Activated CD8-positive, alpha-beta memory T cell treated with anti-CD3 and anti-CD28 coated beads, Interleukin-2, amount 50 U/mL, for 48 hours (primary cell): ENCODE data around the gene ZNF521.

ENCODE experiments used
- DNase-seq: peaks from one replicate; pipeline ENCODE4 v3.0.0-alpha.2; 2020

Gene ZNF521

DNA sequence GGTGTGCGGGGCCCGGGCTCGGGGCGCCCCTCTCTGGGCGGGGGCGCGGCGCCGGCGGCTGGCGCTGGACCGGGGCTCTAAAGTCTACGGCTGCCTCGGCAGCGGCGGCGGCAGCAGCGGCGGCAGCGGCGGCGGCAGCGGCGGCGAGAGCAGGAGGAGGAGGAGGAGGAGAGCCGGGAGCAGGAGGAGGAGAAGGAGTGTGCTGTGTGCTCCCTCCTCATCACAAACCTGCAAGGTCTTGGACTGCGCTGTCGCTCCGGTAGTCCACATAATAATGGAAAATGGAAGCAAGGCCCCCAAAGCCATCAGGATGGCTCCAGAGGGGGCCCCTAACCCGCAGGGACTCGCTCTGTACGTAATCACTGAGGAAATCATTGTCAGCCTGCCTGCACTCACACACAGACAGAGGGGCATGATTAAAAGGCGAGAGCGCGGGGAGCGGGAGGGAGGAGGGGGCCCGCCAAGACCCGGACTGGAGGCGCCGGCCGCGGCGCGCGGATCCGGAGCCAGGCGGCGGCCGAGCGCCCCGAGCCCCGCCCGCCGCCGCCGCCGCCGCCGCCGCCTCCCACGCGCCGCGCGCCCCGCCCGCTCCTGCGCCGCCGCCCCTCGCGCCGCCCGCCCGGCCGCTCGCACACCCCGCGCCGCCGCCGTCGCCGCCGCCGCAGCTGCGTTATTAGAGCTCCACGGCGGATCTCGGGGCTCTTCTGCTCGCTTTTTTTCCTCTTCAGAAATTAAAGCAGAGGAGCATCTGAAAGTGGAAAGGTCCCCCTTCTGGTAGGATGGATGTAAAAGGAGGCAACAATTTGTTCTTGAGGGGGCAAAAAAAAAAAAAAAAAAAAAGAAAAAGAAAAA lies at the start of gene ZNF521:
TSS of gene ZNF521 (minus strand) at position 390 of the 852 bp plus-strand sequence. CDS start 1,220 bp downstream, outside the sequence.
- DNase-seq, result peak; percentile 68

DNA sequence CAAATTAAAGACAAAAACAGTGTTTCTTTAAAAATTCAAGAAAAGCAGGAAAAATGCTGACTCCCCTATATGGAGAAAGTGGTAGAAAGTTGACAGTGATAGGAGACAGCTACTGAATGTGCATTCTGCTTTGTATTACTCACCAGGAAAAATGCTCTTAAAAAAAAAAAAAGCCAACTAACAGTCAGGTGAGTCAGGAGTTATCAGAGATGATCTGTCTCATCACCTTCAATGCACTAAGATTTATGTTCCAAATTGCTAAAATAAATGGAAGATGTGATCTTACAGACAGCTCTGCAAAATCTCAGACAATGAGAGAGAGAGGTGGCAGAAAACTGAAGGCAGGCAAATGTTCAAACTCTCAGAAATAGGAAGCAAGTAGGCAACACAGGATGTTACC lies 47.6 kb upstream of the ZNF521 start:
- DNase-seq, result no peak

- no peak for DNase-seq
These were observed 40.2 kb upstream of the ZNF521 start for GRCh38 chr18:25392192-25392591.

- no peak for DNase-seq
These were observed 21.6 kb upstream of the ZNF521 start for GRCh38 chr18:25373432-25374179.

GRCh38 chr18:25370391-25370790 lies 18.4 kb upstream of the ZNF521 start:
- no peak for DNase-seq

GRCh38 chr18:25365242-25365641 lies 13.3 kb upstream of the ZNF521 start:
- DNase-seq, result no peak

GRCh38 chr18:25364732-25365131 lies 12.8 kb upstream of the ZNF521 start:
- no peak for DNase-seq

DNA sequence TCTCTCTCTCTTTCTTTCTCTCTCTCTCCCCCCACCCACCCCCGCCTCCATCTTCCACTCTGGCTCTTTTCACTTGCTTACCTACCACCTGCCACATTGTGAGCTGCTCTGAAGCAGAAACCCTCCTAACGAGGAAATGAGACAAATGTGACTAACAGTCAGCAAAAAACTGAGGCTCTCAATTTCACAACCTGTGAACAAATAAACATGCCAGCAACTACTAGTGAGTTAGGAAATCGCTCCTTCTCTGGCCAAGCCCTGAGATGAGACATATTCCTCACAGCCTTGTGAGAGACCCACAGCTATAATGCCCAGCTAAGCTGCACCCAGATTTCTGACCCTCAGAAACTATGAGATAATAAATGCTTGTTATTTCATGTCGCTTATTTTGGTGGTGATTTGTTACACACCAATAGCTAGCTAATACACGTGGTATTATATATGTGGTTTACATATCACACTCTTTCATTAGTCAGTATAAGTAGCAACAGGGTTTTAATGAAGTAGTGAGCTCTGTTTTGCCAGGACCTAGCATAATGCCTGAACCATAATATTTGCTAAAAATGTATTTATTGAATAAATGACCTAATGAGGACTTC lies 8.4 kb upstream of the ZNF521 start:
- DNase-seq, result no peak

GRCh38 chr18:25353080-25353479 lies 1.1 kb upstream of the ZNF521 start:
- no peak for DNase-seq

DNA sequence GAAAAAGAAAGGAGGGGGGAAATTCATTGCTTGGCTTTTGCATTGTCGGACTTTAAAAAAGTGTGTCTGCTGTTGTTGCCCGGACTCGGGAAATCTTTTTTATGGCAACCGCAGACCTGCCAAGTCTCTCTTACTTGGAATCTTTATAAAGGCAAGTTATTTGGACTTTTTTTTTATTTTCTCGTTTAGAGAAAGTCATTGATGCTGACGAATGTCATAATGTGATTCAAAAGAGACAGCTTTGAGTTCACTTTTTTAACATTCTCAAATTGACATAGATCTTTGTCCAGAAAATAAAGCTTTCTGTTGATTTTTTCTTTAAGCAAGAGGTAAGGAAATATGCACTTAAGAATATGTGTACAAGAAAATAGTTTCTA lies 651 bp upstream of the ZNF521 start:
- no peak for DNase-seq

DNA sequence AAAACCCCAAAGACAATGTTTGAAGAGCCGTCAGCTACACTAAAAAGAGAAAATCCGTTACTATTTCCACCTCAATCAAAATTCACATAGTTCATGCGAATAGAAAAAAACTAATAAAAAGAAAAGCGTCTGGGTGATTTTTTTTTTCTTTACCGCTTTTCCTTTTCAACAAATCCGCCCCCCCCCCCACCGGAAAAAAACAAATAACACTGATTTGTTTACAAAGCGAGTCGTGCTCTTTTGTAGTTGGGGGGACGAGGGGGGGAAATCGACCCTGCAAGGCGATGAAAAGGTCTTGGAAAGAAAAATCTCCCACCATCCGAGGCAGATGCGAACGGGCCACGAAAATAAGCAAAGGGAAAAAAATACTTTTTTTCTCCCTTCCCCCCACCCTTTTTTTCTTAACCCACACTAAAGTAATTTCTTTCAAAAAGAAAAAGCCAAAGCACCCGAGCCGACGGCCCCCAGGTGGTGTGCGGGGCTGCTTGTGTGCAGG lies 638 bp downstream of the ZNF521 start:
- DNase-seq, result no peak

GRCh38 chr18:25350489-25351251 lies 1.3 kb downstream of the ZNF521 start:
- DNase-seq, result peak; percentile 52

DNA sequence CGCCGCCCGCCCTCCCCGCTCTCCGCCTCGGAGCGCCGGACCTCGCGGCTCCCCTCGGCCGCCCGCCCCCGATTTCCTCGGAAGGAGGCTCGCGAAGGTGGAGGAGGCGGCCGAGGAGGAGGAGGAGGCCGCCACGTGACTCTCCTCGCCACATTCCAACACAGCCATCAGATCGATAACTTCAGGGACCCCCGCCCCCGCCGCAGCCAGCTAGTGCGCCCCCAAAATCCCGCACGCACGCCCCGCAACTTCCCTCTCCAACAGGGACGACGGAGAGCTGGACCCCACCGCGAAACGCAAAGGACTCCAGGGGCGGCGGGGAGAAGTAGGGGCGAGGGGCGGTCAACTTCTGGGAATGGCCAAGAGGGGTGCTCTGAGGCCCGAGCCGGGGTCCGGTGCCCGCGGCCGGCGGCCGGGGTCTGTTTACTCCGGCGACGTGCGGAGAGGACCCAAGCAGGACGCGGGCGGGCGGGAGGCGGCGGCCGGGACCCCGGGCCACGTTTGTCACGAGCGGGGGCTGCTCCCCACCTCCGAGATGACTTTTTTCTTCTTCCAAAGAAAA lies 2.0 kb downstream of the ZNF521 start:
- DNase-seq, result no peak

GRCh38 chr18:25349131-25349925 lies 2.6 kb downstream of the ZNF521 start:
- peak; percentile 50 for DNase-seq

GRCh38 chr18:25348386-25349130 lies 3.4 kb downstream of the ZNF521 start:
- DNase-seq, result no peak

- DNase-seq, result no peak
These were observed 5.4 kb downstream of the ZNF521 start for GRCh38 chr18:25346561-25346960.

GRCh38 chr18:25345081-25345866 lies 6.7 kb downstream of the ZNF521 start:
- no peak for DNase-seq

- DNase-seq, result no peak
These were observed 10.1 kb downstream of the ZNF521 start for GRCh38 chr18:25341831-25342230.

GRCh38 chr18:25340762-25341161 lies 11.2 kb downstream of the ZNF521 start:
- no peak for DNase-seq

- DNase-seq, result no peak
These were observed 16.3 kb downstream of the ZNF521 start for GRCh38 chr18:25335676-25336075.
